ENCODE results near the gene KXD1.
"Not testable (repeated sequence)": the region's sequence is repeated elsewhere in the genome, so short reads cannot be mapped to it uniquely, and the experiment has no call there.

KXD1 gene

DNA sequence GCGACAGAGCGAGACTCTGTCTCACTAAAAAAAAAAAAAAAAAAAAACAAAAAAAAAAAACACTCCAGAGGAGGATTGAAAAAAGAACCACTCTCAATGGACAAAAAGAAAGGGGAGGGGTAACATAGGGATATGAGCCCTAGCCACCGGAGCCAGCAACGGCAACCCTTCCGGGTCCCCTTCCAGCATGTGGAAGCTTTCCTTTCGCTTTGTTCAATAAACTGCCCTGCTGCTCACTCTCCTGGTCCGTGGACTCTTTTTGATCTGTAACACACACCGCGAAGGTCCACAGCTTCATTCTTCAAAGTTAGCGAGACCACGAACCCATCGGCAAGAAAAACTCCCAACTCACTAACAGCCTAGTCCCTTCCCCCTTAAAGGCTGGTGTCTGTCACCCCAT, 29.9 kb downstream of the KXD1 start:
- DNase-seq: no peak

DNA sequence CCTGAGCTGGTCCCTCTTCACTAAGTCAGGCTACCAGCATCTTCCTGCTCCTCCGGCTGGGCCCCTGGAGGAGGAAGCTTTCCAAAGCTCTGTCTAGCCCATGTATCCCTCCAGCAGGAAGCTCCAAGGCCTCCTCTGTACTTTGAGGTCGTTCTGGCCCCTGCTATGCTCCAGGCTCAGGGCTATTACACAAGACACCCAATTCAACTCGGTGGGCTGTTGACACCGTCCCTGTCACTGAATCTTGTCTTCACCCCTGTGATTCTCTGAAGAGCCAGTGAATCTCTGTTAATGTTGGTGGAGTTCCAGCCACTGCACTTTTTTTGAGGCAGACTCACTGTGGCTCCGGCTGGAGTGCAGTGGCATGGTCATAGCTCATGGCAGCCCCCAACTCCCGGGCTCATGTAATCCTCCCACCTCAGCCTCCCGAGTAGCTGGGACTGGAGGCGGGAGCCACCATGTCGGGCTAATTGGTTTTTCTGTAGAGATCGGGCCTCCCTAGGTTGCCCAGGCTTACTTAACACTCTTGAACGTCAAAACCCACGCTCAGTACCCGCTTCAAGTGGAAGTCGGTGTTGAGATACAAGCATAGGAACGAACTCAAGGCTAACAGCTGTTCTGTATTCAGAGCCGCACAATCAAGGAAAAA, 30.4 kb downstream of the KXD1 start:
- no peak for DNase-seq

DNA sequence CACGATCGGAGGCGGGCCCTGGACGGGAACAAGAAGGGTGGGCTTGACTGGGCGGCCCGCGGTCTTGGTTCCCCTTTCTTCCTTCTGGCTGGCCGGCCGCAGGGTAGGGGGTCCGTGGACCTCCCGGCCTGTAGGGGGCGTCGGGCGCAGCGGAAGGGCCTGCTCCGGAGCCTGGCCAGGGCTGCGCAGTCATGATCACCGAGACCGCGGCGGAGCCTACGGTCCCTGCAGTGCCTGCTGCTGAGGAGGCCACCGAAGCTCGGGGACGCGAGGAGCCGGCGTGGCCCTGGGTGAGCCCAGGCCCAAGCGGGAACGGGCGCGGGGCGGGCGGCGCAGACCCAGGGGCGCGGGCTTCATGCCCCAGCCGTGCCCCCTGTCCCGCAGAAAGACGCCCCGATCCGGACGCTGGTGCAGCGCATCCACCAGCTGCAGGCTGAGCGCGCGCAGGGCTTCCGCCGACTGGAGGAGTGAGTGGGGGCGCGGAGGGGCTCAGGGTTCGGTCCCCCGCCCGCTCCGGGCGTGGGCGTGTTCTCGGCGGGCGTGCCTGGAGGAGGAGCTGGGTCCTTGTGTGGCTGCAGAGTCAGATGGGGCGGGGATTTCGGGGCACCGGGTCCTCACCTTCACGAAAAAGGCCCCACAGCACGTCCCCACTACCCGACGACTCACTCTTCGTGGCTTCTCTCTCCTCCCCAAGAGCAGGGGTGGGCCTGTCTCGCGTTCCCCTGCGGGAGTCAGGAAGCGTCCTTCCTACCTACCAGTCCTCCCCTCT, 31.1 kb downstream of the KXD1 start, which contains the start of gene REX1BD:
REX1BD (plus strand) TSS at position 188 of the 769 bp plus-strand sequence; CDS start at position 192, 4 bp downstream.
- DNase-seq: peak; percentile 68

- DNase-seq: peak; percentile 30
Measured at GRCh38 chr19:18589380-18590272, 32.0 kb downstream of the KXD1 start.

DNA sequence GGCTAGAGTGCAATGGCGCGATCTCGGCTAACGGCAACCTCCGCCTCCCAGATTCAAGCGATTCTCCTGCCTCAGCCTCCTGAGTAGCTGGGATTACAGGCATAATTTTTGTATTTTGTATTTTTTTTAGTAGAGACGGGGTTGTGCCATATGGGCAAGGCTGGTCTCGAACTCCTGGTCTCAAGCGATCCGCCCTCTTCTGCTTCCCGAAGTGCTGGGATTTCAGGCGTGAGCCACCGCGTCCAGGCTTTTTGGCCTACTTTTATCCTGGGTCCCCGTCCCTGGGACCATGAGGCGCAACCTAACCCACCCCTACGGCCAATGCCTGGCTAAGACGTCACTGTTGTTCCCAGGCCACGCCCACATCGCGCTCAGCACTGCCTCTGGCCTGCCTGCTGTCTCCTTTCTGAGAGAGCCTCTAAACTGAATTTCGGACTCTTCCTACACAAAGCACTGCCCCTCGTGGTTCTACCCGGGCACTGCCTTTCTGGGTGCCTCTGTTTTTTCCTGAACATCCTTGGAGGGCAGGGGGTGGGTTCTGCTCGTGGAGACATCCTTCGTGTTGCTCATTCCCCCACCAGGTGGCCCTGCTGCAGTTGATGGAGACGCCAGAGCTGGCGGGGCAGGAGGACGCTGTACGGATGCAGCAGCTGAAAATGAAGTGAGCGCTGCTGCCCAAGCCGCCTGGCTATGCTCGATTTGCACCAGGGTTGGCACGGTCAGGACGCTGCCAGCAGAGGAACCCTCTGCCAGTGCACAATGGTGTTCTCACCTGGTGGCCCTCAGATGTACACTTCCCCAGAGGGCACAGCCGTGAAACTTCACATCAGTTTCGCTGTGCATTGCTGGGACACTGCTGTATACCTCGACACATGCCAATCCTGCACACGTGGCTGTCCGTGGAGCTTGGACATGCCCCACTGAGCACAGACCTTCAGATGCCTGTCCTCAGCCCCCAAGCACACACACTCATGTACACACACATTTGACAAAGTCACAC, 32.9 kb downstream of the KXD1 start:
- peak; percentile 31 for DNase-seq

GRCh38 chr19:18591735-18592385, 34.2 kb downstream of the KXD1 start:
- DNase-seq: no peak

- not testable (repeated sequence) for DNase-seq
Measured at GRCh38 chr19:18592732-18593131, 35.1 kb downstream of the KXD1 start.

DNA sequence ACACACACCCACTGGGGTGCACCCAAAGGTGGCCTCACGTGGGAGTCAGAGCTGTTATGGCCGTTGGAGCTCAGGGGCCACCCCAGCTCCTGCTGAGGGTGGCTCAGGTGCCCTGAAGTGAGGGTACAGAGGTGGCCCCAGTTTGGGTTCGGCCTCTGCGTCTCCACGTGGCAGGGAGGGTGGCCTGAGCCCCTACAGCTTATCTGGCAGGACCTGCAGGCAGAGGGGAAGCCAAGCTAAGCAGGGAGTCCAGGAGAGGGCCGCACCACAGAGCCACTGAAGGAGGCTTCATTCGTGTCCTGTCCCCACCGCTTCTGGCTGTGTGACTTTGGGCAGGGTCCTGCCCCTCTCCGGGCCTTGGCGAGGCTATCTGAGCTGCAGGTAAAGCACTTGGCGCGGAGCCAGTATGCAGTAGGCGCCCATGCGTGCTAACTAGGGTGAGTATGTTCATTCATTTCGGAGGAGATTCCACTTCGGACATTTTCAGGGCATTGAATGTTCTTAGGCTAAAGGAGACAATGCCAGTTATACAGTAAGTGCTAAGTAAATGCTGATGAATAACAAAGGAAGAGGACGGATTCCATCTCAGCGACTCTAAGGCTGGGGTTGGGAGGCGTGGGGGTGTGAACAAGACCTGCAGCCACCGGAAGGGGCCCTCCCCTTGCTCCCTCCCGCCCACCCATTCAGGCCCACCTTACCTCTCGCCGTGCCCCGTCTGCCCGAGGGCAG, 35.9 kb downstream of the KXD1 start:
- DNase-seq: no peak

DNA sequence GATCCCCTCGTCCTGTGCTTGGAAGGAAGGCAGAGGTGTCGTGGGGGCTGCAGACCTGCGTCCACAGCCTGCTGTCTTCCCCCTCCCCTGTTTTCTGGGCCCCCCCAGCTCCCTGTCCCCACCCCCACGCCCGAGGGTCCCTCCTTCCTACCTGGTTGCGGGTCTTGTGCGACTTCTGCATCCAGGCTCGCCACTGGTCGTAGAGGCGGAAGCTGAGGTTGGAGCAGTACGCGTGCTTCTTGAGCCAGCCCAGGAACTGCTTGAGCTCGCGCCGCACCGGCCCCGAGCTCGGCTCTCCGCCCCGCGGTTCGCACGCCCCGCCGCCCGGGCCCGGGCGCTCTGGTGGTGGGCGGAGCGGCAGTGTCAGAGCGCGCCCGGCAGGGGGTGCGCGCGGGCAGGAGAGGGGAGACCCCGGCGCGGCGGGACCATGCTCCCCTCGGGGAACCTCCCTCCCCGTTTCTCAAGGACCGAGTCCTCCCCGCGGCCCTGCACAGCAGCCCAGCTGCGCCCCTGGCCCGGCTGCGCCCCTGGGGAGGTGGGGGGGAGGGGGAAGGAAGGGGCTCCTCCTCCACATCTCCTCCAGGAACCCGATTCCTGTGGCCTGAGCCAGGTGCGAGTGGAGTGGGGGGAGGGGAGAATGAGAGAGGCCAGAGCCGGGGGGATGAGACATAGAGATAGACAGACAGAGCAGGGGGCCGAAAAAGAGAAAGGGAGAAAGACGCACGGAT, 36.6 kb downstream of the KXD1 start:
- peak; percentile 45 for DNase-seq

GRCh38 chr19:18594824-18595373, 37.2 kb downstream of the KXD1 start:
- DNase-seq: no peak

- no peak for DNase-seq
Measured at GRCh38 chr19:18595475-18595874, 37.8 kb downstream of the KXD1 start.

- no peak for DNase-seq
Measured at GRCh38 chr19:18596752-18597157, 39.1 kb downstream of the KXD1 start.

GRCh38 chr19:18597809-18598660, 40.4 kb downstream of the KXD1 start:
- DNase-seq: no peak

DNA sequence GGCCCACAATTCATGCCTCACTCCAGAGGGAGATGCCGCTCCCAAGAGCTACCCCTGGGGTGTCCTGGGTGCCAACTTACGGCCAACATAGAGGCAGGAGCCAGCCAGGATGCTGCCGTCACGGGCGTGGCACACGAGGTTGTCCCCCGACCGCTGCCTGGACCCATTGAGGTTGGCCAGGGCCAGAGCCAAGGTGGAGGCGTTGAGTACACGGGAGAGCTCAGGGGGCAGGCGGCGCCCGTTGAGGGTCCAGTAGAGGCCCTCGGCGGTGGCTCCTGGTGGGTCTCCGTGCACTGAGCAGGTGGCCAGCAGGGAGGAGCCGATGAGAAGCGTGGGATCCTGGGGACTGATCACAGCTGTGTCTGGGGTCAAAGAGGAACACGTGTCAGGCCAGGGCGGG, 41.8 kb downstream of the KXD1 start:
- no peak for DNase-seq

DNA sequence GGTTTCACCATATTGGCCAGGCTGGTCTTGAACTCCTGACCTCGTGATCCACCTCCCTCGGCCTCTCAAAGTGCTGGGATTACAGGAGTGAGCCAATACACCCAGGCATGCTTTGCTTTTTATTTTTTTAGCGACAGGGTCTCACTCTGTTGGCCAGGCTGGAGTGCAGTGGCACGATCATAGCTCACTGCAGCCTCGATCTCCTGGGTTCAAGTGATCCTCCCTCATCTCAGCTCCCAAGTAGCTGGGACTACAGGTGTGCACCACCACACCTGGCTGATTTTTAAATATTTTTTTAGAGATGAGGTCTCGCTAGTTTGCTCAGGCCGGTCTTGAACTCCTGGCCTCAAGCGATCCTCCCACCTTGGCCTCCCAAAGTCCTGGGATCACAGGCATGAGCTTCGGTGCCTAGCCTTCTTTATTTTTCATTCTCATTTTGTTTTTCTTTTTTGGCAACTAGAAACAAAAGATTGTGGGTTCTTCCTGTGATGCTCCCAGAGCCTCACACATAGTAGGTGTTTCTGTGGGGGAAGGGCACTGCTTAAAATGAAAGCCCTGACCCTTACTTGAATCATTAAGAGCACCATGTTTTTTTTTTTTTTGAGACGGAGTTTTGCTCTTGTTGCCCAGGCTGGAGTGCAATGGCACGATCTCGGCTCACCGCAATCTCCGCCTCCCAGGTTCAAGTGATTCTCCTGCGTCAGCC, 43.2 kb downstream of the KXD1 start:
- DNase-seq: not testable (repeated sequence)

DNA sequence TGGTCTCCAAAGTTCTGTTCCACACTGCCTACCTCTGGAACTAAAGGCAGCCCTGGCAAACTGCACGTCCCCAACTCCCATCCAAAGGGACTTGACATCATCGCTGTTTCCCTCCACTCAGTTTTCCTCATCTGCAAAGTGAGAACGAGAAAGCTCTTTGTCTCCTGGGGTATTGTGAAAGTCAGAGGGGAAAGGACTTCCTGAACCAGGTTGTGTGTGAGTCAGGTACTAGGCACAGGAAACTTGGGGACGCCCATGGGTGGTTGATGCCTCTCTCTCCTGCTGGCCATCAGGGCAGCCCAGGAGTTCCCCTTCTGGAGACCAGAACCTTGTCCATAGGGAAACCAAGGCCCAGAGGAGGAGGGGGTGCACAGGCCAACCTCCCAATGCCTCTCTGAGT, 44.2 kb downstream of the KXD1 start:
- DNase-seq: no peak

GRCh38 chr19:18603255-18603957, 45.7 kb downstream of the KXD1 start:
- no peak for DNase-seq
